NCI-H1694 (cell line): ENCODE results near the gene RFPL4A.
"Not testable (repeated sequence)": the region's sequence is repeated elsewhere in the genome, so short reads cannot be mapped to it uniquely, and the experiment has no call there.

Source experiments
- DNase-seq: peaks from one replicate; lab custom pipeline; 2025; lab: John Stamatoyannopoulos, UW

The RFPL4A gene

GRCh38 chr19:55758797-55759196 is at the start of gene RFPL4A:
RFPL4A (plus strand) TSS chr19:55759097; CDS start chr19:55761801, 2,704 bp downstream.
- DNase-seq = not testable (repeated sequence)

- DNase-seq = no peak
Measured at GRCh38 chr19:55711719-55712118, 47.2 kb upstream of the RFPL4A start.

GRCh38 chr19:55712804-55713631 is 45.9 kb upstream of the RFPL4A start:
- DNase-seq = no peak

GRCh38 chr19:55716531-55716930 is 42.4 kb upstream of the RFPL4A start:
- DNase-seq = no peak

GRCh38 chr19:55717251-55717650 is 41.6 kb upstream of the RFPL4A start:
- DNase-seq = no peak

GRCh38 chr19:55717879-55718711 is 40.8 kb upstream of the RFPL4A start:
- not testable (repeated sequence) for DNase-seq

GRCh38 chr19:55720214-55720746 is 38.6 kb upstream of the RFPL4A start:
- no peak for DNase-seq

GRCh38 chr19:55720801-55721200 is 38.1 kb upstream of the RFPL4A start:
- DNase-seq = no peak

- DNase-seq = no peak
Measured at GRCh38 chr19:55723491-55723890, 35.4 kb upstream of the RFPL4A start.

GRCh38 chr19:55730378-55730777 is 28.5 kb upstream of the RFPL4A start:
- not testable (repeated sequence) for DNase-seq

GRCh38 chr19:55738302-55738701 is 20.6 kb upstream of the RFPL4A start, which contains the start of gene NLRP9:
NLRP9 (minus strand) TSS chr19:55738402; CDS start chr19:55738374, 28 bp downstream.
- DNase-seq = no peak

- DNase-seq = no peak
Measured at GRCh38 chr19:55750715-55751114, 8.2 kb upstream of the RFPL4A start.

GRCh38 chr19:55753401-55753800 is 5.5 kb upstream of the RFPL4A start:
- no peak for DNase-seq

GRCh38 chr19:55756808-55757207 is 2.1 kb upstream of the RFPL4A start:
- DNase-seq = not testable (repeated sequence)

GRCh38 chr19:55766466-55766865 is 7.6 kb downstream of the RFPL4A start:
- no peak for DNase-seq

- not testable (repeated sequence) for DNase-seq
Measured at GRCh38 chr19:55768818-55769217, 9.9 kb downstream of the RFPL4A start, which contains the start of gene RFPL4AL1. RFPL4AL1 (plus strand) TSS chr19:55769118; CDS start chr19:55771805, 2,687 bp downstream.

- not testable (repeated sequence) for DNase-seq
Measured at GRCh38 chr19:55769632-55770031, 10.7 kb downstream of the RFPL4A start.

- no peak for DNase-seq
Measured at GRCh38 chr19:55777528-55777927, 18.6 kb downstream of the RFPL4A start.

- no peak for DNase-seq
Measured at GRCh38 chr19:55778331-55778730, 19.4 kb downstream of the RFPL4A start.

- DNase-seq = no peak
Measured at GRCh38 chr19:55781112-55781511, 22.2 kb downstream of the RFPL4A start.

GRCh38 chr19:55795021-55795420 is 36.1 kb downstream of the RFPL4A start:
- DNase-seq = no peak

- no peak for DNase-seq
Measured at GRCh38 chr19:55801416-55801815, 42.5 kb downstream of the RFPL4A start.
